ENCODE results near the gene ZBTB20.
"Not testable (repeated sequence)": the region's sequence is repeated elsewhere in the genome, so short reads cannot be mapped to it uniquely, and the experiment has no call there.

Gene ZBTB20

DNA sequence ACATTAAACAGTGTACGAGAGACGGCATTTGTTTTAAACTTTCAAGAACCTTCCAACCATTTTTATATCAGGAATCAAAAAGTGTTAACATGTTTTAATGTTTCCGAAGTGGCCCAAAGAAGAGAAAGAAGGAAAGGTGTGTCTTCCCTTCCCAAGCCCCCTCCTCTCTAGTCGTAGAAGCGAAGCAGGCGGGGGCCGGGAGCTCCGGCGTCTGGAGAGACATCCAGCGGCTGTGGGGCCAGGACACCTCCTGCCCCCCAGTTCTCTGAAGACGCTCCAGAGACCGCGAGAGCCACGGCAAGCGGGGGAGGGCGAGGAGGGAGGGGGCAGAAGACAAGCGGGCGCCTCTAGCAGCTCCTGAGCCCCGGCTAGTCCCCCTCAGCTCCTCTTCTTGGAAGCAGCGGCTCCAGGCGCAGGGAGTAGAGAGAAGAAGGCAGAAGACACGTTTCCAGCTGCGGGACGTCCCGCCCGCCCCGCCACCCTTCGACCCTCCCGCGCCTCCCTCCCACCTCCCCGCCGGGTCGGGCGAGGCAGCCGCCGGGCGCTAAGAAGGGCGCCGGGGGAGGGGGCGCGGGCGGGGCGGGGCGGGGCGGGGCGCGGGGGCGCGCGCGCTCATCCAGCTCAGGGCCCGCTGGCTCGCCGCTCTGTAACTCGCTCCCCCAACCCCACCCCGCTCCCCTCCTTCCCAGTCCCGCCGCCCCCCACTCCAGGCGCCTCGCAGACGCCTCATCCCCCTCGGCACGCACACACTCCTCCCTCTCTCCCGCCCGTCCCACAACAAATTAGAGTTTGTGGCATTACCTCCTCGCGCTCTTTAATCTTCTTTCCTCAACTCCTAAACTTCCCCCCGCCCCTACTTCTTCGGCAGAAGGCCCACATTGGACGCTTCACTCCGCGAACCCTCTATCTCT is at the start of gene ZBTB20:
TSS of gene ZBTB20 (minus strand) at position 871 of the 911 bp plus-strand sequence.
- DNase-seq = peak; percentile 63

DNA sequence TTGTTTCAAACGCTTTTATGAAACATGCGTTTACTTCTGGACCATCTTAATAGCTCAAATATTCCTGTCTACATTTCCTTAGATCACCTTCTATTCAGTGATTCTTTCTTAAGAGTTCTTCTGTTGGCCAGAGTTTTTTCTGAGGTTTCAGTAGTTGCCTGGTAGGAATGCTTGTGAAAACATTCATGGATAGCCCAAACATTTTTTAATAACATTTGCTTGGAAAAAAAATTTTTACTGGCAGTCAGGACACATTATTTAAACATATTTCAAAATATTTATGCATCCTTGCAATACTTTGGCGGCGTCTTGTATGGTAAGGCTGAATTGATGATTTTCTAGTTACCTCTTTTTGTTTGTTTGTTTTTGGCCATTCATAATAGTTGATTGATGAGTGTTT is 47.4 kb upstream of the ZBTB20 start:
- DNase-seq = no peak

DNA sequence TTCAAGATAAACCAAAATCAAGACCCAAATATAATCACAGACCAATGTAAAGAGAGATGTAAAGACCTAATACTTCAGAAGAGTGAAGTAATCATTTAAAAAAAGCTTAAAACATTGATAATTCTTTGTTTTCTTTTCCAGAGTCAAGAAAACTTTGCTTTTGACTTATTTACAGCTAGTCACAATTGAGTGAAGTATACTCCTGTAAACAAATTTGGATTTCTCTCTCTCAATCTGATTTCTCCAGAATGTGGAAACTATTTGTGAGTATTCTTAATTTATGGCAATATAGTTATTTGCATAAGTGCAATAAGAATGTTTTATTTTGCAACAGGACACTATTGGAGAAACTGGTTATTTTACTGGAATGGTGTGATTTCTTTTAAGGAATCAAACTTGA is 43.7 kb upstream of the ZBTB20 start:
- no peak for DNase-seq

DNA sequence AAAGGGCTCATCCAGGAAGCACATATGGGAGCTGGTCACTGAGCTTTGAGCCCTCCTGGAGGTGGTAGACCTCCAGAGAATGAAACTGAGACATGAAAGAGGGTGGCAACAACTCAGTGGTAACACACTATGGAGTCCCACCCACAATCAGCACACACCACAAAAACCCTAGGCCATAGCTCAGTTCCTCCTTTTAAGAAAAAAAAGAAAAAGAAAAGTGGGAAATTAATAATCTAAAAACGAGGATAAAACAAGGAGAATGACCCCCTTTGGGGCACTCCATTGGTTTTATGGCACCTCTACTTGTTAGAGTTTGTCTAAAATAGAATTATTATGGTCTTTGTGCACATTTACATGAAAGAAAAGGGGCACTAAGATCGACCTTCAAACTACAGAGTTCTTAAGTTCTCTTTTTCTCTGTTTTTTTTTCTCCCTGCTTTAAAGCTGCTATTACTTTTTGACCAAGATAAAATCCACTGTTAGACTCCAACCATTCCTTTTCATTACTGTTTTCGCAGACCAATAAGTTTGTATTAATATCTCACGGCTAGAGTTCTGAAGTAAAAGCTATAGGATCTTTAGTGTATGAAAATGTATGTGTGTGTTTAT is 40.2 kb upstream of the ZBTB20 start:
- DNase-seq = no peak

DNA sequence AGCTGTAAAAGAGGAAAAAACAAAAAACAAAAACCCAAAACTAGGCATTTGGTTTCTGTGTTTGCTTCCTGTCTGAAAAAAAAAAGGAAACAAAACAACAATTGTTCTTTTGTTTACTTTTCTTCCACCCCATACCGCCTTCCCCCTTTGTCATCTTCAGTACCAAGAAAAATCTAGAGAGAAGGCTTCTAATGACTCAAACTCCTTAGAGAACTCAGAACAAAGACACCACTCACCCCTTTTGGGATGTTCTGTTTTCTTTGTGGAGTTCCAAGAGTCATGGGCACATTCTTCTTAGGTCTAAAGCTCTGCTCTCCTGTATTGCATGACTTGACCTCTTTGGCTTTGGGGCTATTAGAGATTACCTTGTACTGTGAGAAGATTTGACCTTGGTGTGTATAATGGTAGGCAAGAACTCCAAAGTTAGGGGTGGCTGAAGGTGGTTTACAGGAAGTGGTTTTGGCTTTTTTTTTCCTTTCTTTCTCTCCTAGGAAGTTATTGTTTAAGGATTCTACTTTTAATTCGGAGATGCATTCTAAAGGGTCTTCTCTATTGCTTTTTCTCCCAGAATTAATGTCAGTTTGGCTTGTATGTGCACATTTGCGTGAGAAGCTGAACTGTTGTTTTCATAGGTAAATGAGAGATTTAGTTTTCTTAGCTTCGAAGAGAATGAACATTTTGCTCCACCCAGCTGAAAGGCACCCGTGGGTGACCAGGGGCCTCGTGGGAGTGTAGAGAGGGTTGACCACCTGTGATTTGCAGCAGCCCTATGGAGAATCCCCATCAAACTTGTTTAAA is 39.5 kb upstream of the ZBTB20 start:
- no peak for DNase-seq

DNA sequence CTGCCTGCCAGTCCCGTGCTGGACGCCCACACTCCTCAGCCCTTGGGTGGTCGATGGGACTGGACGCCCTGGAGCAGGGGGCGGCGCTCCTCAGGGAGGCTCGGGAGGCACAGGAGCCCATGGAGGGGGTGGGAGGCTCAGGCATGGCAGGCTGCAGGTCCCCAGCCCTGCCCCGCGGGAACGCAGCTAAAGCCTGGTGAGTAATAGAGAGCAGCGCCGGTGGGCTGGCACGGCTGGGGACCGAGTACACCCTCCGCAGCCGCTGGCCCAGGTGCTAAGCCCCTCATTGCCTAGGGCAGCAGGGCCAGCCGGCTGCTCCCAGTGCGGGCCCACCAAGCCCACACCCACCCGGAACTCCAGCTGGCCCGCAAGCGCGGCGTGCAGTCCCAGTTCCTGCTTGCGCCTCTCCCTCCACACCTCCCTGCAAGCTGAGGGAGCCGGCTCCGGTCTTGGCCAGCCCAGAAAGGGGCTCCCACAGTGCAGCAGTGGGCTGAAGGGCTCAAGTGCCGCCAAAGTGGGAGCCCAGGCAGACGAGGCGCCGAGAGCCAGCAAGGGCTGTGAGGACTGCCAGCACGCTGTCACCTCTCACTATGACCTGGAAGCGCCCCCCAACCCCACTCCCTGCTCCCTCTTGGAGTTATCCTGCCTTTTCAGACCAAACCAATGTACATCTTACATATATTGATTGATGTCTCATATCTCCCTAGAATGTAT is 37.9 kb upstream of the ZBTB20 start:
- not testable (repeated sequence) for DNase-seq

DNA sequence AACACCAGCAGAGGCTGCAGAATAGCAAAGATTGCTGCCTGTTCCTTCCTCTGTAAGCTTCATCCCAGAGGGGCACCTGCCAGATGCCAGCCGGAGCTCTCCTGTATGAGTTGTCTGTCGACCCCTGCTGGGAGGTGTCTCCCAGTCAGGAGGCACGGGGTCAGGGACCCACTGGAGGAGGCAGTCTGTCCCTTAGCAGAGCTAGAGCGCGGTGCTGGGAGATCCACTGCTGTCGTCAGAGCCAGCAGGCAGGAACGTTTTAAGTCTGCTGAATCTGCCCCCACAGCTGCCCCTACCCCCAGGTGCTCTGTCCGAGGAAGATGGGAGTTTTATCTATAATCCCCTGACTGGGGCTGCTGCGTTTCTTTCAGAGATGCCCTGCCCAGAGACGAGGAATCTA is 31.8 kb upstream of the ZBTB20 start:
- DNase-seq = not testable (repeated sequence)

DNA sequence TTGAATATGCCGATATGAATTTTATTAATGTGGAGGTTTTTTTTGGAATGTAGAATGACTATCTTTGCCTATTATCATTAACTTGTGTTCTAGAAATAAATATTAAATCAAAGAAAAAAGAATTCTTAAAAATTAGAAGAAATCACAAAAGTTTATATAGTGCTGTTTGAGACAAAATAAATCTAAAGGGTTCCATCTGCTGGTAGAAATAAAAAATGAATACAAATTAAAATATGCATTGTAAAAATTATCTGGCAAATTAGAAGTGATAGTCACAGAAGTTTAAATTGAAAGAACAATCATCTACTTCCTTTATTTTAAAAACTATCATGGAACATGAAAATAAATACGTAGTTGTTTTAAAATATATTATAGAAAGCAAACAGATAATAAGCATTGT is 22.7 kb upstream of the ZBTB20 start:
- DNase-seq = no peak

DNA sequence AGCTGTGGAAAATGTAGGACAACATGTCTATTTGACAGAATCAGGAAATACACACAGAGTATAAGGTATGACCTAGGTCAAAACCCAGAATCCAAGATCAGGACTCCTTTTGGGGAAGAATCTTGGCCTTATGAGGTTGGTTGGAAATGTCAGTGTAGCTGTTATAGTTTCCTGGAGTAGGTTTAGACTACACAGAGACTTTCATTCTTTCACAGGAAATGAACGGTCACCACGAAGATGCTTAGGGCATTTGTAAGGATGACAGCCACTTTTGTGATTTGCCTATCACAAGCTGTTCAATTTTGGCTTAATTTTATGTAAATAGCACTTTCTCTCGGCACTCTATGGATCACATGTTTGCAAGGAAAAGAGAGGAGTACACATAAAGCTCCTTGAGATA is 18.6 kb upstream of the ZBTB20 start:
- DNase-seq = no peak

DNA sequence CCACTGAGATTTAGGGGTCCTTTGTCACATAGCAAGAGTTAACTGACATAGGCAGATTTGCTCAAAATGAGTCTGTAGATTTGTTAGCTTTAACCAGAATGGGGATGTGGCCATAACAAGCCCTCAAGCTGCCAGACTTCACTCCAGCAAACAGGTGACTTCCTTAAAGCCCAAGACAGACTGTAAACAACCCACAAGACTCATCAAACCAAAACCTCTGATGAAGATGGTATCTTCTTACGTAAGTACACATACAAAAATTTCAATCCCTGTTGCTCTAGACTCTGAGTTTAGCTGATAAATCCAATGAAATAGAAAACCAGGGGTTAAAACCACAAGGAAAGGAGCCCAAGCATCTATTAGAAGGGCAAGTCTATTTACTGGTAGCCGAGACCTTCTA is 18.2 kb upstream of the ZBTB20 start:
- DNase-seq = no peak

DNA sequence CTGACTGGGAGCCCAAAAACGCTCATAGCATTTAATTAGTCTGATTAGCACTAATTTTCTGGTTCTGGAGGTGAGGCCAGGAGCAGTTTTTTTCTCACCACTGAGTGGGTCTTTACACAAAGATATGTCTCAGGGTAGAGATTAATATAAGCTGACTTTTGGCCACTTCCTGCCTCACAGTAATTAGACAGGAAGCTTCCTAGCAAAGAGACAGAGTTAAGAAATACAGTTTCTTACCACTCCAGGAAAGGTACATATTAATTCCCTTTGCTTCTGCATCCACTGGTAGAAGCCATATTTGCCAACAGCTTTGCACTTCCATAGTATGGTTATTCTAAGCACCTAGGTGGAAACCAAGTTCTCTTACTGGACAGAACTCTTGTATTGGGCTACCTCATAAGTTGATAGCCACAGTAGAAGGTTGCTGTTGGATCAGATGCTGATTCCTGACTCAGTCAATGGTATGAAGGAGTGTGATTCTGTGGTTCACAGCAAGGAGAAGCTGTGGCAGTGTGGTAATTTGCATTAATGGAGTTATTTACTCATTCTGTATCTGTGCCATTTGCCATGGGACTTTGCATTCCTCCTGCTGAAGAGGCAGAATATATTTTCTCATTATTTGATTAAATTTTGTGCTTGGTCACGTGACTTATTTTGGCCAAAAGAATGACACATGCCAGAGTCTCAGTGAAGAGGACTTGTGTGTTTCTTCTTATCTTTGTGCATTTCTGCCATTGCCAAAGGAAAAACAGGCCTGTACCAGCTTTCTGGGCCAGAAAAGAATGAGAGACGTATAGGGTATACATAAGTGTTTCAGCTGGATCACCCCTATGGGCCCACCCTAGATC is 17.5 kb upstream of the ZBTB20 start:
- DNase-seq = no peak

DNA sequence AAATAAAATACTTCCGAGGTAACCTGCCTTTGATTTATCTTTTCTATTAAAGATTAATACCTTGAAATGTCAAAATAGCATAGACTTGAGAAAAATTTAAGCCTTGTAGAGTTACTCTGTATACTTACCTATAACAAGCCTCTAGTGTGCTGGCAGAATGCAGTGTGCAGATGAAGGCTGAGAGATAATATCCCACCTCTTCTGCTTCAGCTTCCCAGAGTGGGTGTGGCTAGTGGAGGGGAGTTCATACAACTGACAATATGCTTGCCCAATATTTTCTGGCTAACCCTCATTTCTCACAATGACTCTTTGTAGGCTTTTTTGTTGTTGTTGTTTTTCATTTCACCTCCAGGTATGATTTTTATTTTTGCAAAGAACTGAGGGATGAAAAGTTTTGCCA is 15.7 kb upstream of the ZBTB20 start:
- no peak for DNase-seq

DNA sequence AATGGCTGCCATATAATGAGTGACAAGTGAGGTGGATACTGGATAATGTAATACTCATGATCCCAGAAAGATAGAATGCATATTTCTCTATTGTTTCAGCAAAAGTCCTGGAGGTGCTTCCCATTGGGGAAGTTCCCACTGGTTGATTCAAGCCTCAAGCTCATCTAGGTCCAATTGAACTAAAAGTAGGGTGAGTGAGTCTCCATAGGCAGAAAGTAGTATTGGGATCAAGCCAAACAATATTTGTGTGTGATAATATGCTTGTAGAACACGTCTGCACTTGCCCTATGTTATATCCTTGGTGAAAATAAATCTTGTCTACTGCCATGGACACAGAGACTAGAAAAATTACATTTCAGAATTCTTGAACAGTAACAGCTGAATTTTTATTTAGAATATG is 14.8 kb upstream of the ZBTB20 start:
- DNase-seq = no peak

DNA sequence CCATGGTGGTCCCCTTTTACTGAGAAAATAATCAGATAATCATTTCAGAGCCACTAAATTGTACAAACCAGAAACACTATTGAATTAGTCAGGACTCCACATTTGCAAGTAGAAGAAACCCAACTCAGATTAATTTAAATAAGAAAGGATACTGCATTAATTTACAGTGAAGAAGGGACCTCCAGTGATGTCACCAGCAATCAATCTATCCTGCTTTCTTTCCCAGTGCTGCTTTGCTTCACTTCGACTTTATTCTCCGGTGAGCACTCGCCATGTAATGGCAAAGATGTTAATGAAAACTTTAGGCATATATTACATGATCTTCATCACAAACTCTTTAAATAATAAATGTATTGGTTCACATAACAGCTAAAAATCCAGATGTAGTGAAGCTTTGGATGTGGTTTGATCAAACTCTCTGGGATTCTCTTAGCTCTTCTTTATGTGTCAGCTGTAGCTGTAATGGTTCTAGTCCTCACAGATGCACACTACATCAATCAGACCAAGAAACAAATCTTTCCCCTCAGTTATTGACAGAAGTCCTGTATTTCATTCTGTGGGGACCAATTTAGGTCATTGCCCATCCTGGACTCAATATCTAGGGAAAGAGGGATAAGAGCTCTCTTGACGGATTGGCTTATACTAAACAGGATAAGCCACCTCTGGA is 14.2 kb upstream of the ZBTB20 start:
- DNase-seq = no peak

DNA sequence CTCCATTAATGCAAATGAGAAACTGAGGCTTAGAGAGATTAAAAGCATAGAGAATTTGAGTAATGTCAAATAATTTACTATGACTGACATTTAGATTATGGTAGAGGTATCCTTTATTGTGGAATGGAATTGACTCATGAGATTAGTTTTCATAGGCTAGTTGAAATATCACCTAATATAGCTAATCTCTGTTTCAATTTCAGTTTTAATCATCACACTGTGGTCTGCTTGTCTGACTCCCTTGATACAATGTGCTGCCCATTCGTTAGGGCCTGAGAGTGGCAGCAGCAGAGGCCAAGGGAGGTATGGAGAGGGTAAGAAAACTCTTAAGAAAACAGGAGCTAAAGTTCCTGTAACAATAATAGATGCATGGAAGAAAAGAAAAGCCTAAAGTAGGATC is 13.2 kb upstream of the ZBTB20 start:
- DNase-seq = no peak

DNA sequence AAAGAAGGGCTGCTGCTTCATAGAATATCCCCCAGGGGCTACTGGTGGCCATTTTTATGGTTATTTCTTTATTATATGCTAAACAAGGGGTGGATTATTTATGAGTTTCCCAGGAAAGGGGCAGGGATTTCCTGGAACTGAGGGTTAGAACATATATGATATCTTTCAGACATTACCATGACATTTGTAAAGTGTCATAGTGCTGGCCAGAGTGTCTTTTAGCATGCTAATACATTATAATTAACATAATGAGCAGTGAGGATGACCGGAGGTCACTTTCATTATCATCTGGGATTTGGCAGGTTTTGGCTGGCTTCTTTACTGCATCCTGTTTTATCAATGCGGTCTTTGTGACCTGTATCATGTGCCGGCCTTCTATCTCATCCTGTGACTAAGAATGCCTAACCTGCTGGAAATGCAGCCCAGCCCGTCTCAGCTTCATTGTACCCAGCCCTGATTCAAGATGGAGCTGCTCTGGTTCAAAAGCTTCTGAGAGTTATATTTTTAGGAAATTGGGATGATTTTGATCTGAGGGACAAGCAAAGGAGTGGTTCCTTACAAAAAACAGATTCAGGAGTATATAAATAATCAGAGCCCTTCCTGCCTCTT is 9.1 kb upstream of the ZBTB20 start:
- DNase-seq = no peak

DNA sequence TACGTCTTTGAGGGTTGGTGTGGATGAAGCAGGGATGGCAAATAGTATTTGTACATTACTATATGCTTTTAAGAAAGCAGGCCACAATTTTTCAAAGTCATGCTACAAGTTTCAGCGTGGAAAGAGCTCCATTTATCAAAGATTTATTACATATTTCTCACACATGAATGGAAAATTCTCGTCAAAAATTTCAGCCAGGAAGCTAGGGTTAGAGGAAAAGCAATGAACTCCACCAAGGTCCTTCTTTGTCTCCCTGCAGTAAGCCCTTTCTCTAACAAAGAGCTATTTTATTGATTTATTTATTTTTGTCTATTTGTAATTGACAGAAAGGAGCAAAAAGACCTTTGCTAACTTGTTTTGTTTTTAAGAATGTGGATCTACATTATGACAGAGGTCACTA is 7.5 kb upstream of the ZBTB20 start:
- no peak for DNase-seq

DNA sequence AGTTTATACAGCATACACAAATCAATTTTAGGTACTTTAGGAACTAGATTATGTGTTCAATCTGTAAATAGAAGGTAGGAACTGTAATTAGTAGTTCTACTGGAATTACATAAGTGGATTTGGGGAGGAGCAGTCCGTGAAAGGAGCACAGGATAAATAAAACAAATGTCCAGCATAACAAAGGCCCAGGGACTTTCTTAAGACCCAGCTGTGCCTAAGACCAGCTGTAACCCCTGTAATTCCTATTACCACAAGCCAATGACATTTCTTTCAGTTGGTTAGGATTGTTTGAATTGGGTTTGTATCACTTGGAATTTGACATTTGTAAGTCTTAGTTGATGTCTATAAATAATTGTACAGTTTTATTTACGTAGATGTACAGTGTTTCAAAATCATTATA is 4.8 kb upstream of the ZBTB20 start:
- no peak for DNase-seq

DNA sequence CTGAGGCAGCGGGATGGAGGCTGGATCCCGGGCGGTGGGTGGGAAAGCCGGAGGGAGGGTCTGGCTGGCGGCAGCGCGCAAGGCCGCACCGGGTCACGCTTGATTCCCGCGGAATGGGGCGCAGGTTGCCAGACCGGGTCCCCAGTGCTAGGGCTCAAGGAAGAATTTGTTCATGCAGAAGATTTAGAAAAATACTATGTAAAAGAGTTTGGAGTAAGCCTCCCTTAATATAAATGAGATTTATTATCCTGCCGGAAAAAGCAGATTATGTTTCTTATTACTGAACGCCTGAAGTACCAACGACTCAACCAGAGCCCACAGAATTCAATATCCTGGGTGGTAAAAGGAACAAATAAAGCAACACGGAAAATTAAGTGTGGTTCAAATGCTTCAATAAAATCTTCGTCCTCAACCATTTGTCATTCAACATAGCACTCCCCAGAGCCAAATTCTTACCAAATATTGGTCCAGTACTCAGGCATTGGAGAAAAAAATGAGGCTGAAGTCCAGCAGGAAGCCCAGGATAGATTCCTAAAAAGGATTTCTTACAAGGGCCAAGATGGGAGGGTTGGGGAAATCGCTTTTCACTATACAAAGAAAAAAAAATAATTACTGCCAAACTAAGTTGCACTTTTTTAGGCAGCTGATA is 1.2 kb upstream of the ZBTB20 start:
- DNase-seq = no peak

DNA sequence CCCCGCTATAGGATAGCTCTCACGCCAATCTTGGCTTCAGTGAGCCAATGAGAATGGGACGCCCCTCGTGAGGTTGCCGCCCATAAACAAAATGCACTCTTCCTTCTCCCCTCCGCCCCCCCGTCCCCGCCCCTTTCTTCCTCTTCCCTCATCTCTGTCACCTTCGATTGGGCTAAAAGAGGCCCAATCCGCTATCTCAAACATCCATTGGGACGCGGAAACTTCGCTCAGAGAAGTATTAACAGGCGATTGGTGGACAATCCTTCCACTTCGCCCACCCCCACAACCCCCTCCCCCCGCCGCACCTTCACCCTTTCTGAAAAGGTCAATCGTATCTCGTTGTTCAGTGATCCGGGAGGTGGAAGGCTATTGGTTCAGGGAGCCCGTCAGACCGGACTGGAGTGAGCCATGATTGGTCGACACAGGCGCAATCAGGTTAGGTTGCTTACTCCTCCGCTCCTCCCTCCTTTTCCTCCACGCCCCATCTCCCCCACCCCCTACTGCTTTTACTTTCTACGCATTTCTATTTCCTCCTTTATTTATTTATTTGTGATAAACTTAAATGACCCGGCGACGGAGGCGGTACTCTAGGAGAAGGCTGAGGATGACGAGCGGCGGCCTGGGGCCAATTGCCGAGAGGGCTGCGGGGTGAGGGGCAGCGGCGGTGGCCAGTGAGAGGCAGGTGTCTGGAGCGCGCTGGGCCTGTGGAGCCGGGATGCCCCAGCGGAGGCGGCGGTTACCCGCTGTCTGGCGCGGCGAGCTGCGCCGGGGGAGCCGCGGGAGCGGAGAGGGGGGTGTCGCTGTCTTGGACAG is 447 bp upstream of the ZBTB20 start:
- DNase-seq = peak; percentile 99

Measured in NCI-H226 (cell line).